CD4-positive, alpha-beta T cell treated with Interleukin-10 for 1 hour (primary cell): ENCODE results near the gene TFAP2A.

Experiments
- DNase-seq: peaks from one replicate; pipeline ENCODE4 v3.0.0-alpha.2; 2020

The TFAP2A gene

DNA sequence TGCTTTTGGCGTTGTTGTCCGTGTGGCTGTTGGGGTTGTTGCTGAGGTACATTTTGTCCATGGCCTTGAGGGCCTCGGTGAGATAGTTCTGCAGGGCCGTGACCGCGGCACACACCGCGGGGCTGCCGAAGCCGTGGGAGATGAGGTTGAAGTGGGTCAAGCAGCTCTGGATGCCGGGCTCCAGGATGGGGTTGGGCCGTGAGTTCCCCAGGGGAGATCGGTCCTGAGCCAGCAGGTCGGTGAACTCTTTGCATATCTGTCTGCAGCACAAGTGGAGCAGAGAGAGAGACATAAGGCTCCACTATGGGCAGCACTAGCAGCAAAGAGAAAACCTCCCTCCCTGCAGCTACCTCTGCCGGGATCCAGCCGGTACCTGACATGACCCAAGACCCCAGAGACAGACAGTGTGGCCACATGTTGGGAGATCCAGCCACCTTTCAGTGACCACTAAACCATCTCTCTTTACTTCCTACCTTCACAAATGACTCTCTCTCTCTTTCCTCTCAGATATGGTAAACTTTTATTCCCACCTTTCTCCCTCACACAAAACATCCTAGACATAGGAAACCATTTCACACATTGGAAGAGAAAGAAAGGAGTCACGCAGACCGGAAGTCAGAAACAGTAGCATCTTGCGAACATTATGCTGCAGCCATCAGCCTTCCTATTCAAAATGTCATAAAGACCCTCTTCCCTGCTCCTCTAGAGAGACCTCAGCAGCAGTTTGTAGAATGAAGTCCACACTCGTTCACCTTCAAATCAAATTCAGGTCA, 16.2 kb downstream of the TFAP2A start:
- no peak for DNase-seq

DNA sequence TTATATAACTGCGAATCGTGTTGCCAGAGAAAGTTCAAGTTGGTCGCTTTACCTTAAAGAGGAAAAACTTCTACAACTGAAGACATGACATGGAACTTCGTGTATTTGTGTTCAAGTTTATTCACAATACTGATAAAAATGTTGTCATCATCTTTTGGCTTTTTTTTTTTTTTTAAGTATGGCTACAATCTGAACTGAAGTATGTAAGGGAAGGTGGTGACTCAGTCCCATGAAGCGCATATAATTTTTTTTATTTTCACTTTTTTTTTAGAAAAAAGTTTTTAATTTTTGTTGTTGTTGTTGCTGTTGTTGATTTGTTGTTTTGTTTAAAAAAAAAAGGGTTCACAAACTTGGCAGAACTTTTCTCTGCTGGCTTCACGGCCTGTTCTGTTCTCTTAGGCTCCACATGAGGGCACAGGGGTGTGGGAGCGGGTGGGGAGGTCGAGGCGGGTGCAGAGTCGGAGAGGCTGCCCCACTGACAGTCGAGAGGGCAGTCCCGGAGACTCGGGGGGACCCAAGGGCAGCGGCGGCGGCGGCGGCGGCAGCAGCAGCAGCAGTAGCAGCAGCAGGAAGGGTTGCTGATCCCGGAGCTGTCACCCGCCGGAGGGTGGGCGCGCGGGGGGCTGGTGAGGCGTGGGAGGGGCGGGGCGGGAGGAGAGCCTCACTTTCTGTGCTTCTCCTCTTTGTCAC, 17.0 kb downstream of the TFAP2A start:
- DNase-seq: no peak

DNA sequence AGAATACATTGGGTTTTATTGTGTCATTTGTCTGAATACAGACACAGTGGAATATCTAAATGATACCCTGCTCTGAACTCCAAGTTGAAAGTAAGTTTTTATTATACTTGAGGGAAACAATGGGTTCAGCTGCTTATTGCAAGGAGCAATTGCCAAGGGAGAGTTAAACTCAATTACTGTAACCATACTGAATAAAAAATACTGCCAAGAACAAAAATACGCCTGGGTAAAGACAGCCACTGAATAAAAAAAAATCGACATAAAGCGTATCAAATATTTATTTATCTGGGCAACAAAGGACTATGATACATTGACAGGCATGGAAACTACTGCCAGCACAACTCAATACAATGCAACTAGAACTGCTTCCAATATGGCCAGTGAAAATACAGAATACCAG, 18.1 kb downstream of the TFAP2A start:
- no peak for DNase-seq

DNA sequence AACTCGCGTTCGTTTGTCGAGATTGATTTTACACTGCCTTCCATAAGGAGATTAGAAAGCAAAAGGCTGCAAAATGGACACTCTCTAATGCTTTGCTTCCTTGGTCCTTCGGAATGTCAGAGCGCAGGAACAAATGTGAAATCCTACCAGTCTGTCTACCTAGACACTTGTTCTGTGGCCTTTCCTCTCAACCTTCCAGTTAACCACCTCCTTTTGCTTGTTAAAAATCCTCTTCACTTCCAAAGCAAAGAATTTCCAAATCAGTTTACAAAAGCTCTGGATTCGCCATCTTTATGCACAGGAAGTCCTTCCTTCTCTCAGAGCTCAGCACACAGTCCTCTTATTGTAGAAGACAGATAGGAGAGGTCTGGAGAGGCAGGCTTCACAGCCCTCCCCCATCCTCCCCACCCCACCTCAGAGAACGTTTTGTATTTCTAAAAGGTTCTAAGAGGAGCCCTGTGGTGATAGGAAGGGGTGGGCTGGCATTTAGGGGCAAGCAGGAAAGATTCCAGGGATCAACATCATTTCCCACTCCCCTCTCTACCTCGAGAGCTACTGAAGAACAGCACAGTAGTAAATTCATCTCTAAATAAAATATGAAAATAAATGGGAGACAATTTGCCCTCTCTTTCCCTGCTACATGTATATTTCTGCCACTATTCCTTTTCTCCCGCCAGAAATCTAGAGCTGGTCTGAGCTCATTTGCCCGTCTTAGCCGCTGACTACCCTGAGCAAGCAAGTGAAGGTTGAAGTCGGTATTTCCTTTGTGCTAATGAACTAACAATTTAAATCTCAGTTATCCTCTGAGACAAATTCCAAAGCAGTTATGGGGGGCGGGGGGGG, 18.9 kb downstream of the TFAP2A start:
- DNase-seq: no peak

DNA sequence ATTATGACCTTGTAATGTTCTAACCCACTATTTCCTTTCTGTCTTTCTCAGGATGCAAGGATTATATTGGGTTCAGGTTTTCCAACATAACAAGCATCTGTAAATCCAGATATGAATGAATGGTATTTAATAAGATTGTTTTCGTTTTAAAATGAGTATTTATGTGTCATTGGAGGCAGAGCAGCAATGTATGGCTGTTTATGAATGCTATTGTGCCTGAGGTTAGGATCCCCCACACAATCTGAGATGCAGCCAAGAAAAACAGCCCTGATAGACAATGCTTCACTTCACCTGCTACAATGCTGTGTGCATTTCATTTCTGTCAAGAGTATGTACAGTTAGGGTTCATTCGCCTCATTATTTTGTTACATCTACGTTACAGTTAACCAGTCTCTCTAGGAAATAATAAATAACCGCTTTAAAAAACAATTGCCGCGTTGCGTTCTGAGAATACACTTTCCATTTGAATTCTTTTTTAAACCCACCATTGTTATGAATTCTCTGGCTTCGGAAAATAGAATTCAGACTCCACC, 19.6 kb downstream of the TFAP2A start:
- no peak for DNase-seq

DNA sequence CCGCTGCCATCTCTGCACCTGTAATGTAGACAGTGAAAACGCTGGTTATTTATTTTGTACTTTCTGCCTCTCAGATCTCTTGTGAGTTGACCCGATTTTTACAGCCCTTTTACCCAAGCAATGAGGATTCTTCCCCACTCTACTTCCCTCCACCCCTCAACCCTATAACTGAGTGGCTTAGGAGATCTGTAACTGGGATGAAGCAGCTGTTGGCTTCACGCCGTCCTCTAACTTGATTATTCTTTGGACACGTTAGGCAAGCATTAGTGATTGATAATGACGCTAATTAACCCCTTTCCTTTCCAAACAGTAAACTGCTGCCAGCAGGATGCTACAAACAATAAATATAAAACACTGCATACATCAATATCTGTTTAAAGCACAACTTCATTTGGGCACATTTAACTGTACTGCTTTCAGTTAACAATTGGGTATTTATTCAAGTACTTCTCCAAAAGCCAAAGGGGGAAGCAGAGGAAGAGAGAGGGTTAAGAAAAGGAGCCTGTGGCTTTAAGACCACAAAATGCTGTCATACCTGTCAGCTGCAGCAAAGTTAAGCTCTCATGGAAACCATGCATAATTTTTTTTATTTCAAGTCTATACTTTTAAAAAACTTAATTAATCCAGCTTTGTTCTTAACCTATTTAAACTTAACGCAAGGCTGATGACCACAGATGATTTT, 21.2 kb downstream of the TFAP2A start:
- DNase-seq: no peak

DNA sequence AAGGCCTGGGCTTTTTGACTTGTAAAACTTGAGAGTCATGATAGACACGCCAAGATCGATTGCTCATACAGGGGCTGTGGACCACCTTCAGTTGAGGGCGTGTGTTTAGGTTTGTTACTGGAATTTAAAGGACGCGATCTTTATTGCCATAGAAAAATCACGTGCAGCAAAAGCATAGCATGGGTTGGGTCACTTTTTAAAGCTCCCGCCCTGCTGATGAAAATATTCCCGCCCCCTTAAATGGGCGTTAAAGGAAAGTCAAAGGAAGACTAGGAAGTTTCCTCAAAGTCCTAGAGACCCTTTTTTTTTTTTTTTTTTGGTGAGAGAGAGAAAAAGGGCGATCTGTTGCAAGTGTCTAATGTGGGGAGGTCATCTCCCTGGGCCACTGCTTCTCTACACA, 23.1 kb downstream of the TFAP2A start:
- no peak for DNase-seq

DNA sequence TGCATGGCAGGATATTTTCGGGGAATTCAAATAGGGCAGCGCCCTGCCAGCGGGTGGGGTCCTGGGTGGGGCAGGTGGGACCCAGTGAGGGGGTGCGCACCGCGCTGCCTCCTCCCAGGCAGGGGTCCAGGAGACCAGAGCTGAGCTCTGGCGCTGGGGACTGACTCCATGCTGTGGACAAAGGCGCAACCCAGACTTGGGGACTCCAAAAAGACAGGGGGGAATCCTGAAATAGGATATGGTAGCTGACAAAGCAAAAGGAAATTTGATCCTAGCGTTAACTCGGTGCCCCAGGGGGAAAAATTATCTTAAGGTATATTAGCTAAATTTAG, 23.6 kb downstream of the TFAP2A start:
- no peak for DNase-seq

DNA sequence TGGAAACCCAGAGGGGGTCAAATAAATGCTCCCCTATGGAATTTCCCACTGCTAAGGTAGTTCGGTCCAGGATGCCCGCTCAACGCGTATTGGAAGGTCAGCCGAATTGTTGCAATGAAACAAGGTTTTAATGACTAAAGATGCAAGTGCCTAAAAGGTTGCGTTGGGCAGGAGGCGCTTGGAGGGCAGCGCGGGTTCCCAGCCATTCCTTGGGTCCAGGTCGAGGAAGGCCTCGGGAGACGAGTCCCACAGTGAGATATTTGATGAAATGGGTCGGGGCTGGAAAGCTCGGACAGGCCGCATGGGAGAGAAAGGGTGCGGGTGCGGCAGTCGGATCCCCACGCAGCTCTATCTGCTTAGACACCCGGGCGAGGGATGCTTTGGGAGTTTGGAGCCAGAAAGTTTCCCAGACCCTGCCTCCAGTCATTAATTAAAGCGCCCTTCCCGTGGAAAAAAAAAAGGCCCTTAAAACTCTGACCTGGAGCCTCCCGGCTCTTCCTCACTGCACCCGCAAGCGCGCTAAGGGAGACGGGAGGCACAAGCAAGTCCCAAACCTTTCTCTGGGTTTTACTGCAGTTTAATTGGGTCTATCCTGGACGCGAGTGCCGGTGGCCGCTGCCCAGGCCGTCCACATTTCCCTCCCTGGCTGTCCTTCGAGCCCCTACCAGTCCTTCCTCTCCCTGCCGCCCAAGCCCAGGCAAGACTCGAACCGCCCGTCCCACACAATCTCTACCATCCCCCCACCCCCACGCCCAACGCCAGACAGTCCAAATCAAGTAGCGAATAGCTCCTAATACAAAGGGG, 24.2 kb downstream of the TFAP2A start:
- DNase-seq: no peak

DNA sequence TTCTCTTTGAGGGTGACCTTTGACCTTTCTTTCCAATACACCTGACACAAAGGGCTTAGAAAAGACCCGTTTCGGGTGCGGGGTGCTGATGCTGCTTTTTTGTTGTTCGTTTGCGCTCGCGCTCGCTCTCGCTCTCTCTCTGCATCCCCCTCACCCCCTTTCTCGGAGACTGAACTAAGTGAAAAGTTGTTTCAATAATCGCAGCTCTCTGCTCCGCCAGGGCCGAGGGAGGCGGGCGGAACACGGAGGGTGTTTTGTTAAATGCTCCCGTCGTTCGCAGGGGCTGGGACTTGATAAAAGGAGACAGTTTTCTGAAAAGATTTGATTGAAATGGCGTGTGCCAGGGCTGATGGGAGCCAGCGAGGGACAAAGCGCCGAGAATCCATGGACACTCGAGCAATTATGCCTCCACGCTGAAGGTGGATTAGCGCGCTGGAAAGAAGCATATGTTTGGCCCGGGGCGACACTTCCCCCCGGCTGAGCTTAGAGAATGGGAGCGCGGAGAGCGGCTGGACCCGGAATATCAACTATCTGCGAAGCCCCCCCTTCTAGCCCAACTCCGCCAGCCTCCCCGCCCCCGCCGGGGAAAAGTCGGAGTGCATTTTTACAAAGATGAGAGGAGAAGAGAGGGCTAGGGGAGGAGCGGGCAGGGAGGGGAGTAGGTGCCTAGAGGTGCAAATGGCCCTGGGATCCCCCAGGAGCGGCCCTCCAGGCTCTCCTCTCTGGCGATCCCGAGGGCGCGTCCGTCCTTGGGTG, 25.0 kb downstream of the TFAP2A start:
- DNase-seq: no peak

DNA sequence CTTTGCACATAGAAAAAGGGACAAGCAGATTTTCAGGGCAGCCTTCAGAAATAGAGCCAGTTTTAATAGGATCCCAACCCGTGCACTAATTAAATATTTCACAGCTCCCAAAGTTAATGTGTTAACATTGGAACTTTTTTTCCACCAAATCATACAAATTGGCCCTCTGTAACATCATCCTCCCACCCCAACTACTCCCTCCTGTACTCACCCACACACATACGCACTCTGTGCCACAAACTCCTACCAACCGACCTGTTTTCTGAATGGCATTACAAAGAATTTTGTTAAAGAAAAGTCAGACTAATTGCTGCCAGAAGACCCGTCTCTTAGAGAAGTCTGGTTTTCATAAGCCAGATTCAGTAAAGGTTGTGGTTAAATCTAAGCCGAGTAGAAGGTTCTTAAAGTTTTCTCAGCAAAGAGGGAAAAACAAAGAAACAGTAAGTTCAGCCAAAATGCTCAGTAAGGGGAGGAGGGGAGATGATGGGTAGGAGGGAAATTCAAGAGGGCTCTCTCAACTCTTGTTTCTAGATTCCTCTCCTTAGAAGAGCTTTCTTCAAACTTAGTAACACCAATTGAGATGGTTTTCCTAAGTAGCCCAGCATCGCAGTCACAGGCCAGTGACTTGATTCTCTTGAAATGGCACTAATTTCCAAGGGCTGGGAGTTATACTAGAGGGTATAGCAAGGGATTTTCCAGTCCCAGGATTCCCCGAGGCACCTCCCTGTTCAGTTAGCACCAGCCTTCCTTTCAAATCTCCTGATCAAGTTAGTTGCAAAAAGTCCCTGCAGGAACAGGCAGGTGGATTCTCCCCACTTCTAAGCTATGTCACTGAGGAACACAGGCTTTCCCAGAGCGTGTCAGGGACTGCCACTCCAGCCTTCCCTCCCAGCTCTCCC, 27.9 kb downstream of the TFAP2A start:
- no peak for DNase-seq

DNA sequence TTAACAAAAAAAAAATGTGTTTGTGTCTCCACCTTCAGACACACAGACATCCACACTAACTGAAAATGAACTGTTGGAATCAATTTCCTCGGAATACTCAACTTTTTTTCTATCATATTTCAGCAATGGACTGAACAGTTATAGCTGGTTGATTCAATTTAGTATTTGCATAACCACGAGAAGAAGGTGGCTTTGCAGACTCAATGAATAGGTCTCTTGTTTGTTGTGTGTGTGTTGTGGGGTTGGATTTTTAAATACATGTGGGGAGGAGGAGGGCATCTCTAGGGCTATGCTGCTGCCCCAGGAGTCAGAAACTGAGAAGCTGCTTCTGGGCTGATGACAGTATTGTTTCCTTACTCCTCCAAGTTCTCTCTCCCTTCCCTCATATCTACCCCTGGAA, 28.7 kb downstream of the TFAP2A start:
- no peak for DNase-seq

DNA sequence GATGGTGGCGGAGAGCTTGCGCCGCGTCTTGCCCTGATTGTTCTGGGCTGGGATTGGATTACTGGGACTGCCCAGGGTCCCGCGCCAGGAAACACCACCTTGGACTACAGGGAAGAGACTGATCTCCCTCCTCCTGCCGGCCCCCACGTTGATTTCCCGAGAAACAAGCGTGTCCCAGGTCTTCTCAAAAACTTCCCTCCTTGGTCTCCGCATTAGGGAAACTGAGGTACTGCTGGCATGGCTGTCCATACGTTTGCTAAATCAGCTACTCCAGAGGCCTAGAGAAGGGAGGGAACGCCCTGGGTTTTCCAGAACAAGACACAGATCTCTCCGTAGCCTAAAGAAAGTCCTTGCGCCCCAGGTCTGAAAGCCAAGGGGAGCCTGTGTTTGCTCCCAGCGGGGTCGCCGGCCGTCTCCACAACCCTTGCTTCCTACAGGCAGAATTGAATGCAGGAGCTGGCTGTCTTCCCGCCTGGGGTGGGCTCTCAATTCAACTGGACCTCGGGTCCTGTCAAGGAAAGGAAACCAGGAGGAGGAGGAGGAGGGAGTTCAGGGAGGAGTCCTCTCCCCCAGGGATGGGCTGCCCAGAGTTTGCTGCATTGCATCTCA, 29.2 kb downstream of the TFAP2A start:
- no peak for DNase-seq

DNA sequence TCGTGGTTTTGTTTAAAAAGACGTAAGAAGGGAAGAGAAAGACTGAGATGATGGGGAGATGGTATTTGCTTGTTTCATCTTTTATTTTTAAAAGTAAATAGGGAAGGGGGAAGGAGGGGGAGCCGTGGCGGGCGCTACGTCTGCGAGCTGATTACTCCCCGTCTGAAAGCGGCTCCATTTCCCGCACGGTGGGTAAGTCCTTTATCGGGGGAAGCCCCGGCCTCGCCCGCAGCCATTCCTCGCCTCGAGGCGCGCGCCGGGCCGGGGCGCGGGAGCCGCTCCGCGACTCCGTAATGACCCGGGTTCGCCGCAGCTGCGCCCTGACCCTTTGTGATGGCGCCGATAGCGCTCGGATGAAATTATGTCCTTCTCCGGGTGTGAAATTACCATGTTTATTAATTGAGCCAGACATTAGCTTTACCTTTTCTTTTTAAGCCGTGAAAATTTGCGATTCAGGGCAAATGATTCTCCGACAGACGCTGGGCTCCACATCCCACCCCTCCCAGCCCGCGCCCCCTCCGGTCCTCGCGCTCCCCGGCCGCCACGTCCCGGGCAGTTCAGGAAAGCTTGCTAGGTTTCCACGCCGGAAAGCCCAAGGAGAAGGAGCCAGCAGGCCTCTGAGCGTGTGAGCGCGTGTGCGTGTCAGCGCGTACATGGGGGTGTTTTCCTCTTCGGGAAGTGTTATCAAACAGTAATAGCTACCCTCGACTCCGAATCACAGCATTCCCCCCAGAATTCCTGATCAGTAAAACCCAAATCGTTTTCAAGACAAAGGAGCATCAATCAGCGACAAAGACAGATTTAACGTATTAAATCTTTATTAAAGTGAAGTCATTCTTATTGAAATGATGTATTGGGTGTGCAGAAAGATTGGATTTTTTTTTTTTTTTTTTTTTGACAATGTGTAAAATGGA, 30.0 kb downstream of the TFAP2A start:
- DNase-seq: no peak

DNA sequence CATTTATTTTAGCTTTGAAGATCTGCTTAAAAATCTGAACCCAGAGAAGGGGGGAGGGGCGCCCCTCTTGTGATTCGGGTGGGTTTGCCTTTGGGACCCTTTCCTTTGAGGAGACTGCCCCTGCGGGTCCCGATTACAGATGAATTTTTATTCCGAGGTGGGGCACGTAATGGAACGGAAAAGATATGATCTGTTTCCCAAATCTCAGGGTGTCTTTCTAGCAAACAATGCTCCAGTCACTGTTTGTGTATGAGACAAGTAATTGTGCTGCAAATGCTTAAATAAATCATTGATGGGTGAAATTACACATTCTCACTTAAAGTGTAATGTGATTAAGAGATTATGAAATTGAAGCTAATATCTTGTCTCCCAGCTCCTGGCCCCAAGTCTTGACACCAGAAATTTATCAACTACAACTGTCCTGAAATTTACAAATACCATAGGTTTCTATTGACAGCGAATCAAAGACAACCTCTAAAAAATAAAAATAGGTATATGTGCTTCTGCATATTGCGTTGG, 30.7 kb downstream of the TFAP2A start:
- no peak for DNase-seq

DNA sequence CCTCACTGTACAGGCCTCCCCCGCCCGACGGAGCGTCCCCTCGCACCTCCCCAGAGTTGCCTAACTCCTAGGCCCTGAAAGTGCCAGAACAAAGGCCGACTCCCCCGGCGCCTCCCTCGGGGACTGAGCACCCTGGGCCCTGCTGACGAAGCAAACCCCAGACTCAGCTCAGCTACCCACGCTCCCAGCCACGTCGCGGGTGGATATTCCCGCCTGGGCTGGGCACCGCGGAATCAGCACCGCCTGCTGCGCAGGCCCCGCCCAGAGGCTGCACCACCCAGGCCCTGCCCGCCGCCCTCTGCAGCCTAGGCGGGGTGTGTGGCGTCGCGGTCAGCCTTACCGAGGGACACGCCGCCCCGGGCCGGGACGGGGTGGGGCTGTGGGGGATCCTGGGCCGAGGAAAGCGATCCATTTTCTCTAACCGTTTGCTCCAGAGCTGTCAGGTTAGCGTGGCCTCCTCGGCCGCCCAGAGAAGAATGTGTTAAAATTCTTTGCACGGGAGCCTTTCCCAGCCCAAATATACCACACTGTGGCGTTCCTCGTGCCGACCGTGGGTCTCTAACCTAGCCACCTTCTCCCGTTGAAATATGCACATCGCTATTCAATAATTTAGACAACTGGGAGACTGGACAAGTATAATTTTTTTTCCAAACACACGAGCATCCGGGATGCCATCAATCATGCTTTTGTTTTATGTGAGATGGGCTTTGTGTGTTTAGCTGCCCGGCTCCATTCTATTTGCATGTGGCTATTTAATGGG, 31.4 kb downstream of the TFAP2A start:
- DNase-seq: no peak

DNA sequence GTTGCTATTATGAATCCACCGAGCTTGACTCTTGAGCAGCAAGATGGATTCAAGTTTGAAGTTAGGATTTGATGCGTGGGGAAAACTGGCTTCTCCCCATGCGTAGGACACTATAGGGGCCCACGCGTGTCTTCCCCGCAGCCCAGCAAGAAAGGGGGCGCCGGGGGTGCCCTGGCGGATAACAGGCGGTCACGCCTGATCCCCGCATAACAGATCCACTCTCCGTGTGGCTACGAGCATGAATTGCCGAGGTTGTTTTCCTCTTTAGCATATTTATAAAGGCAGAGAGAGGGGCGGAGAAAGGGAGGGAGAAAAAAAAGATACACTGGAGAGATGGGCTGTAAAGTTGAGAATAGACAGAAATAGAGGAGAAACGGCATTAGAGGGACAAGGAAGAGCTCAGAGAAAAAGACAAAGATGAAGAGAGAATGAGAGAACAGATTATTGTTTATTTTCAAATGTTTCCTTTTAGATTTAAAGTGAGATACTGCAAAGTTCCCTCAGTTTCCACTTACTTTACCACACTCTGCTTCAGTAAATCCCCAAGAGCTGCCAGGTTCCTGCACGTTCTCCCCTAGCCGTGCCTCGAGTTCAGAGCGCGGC, 32.0 kb downstream of the TFAP2A start:
- DNase-seq: no peak
